Activated T-helper 1 cell treated with anti-CD3 and anti-CD28 coated beads, Interleukin-2, amount 50 U/mL, for 16 hours (primary cell): ENCODE measurements around the gene KCTD1.

Experiments used
- DNase-seq, 2 donors: peaks; one replicate each; pipeline ENCODE4 v3.0.0-alpha.2; 2020; ENCODE audit warnings: low read depth in 1 of 2, low spot score in 1 of 2

Gene KCTD1

DNA sequence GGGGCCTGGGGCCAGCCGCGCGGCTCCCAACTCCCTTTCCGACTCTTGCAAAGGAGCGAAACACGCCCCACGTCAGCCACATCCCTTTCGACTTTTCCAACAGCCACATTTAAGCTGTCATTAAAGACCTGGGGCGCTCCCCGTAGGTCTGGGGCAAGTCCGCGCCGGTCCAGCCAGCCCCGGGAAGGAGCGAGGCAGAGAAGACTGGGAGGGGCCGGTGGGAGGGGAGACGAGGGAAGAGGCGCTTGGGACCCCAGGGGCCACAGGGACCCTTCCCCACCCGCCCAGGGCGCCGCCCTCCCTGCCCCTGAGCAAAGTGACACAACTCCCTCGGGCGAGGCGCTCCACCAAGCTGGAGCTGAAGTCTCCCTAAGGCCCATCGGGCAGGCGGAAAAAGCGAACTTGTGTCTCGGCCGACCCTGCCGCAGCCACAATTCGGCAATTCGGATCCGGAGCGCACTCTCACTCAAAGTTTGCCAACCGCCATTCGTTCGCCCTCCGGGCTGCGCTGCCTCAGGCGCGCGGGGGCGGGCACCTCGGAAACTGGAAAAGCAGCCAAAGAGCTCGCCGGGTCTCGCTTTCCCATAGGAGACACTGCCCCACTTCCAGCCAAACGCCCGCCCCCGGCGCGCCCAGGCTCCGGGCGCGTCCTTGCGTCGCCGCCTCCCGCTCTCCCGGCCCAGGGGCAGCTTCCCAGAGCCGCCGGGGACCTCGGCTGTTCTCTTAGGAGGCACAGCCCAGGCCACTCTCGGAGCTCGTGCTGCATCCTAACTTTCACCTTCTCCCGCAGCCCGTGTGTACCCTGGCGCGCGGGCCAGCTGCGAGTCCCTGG lies 1.1 kb upstream of the KCTD1 start:
- no peak for DNase-seq

DNA sequence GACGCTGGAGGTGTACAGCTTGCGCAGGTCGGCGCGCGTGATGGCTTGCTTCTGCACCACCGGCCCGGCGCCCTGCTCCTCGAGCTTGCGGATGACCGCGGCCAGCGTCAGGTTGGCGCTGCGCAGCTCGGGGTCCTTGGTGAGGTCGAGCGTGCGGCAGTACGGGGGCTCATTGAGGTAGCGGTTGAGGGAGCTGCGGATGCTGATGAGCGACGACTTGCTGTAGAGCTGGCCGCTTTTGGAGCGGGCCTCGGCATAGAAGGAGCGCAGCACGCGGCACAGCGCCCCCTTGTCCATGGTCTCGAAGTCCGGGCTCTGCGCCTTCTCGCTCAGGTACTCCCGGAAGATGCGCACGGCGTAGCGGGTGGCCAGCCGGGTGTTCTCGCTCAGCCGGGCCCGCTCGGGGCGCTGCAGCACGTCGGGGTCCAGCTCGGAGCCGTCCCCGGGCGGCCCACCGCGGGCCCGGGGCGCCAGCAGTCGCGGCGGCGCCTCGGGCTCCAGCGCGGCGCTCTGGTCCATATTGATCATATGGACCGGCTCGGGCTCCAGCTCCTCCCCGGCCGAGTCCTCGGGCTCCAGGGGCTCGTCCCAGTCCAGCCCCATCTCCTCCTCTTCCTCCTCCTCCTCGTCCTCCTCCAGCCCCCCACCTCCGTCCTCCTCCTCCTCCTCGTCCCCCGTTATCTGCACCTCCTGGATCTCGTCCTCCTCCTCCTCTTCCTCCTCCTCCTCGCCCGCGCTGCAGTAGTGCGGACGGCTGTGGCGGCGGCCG lies 523 bp downstream of the KCTD1 start:
- no peak for DNase-seq

DNA sequence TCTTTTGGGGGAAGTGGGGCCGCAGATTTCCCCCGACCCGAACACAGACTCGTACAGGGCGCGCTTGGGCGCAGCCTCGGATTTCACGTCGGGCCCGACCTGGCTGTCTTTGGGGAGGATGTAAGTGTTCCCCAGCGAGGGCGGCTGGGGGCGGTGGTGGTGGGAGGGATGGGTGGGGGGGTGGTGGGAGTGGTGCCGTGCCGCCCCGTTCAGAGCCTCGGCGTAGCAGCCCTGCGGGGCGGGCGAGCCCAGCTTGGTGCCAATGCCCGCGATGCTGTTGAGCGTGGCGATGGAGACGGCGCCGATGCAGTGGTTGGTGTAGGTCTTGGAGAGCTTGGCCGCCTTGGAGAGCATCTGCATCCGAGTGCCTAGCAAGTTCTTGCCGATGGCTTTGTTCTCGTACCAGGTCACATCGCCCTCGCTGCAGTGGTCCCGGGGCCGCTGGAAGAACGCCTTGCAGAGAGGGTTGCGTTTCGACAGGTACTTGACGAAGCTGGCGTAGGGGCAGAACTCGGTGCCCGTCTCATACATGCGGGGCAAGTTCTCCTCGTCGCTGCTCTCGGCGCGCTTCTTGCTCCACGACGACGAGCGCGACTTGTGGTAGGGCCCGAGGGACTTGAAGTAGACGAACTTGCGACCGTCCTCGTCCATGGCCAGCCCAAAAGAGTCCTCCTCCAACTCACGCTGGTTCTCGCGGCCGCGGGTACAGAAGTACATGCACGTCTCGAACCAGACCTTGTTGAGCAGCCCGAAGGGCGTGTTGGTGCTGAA lies 1.3 kb downstream of the KCTD1 start:
- DNase-seq = no peak

DNA sequence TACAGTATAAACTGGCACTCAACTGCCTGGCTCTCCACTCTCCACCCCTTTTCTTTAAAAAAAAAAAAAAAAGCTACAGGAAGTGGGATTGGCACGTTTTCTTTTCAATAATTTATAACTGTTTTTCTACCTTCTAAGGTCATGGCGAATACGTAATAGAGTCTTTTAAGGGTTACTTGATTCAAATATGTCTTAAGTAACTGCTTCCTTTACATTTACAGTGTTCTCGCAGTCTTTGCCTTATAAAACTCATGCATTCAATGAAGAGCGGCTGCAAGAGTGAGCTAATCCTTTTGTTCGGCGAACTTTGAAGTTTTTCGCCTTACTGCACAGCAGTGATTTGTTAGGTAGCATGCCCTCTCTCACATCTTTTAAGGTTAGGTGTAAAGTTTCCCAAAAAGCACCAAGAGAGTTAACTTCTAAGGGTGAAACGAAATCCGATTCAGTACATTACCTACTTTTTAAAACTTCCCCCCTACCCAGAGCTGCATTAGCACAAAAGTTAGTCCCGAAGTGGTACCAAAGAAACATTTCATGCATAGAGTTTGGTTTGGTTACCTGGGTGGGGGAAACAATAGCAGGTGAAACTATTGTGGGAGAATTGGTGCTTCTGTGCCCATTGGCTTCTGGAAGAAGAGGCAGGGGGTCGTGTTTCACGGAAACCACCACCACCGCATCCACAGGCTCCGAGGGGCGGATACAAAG lies 2.0 kb downstream of the KCTD1 start:
- DNase-seq = no peak

DNA sequence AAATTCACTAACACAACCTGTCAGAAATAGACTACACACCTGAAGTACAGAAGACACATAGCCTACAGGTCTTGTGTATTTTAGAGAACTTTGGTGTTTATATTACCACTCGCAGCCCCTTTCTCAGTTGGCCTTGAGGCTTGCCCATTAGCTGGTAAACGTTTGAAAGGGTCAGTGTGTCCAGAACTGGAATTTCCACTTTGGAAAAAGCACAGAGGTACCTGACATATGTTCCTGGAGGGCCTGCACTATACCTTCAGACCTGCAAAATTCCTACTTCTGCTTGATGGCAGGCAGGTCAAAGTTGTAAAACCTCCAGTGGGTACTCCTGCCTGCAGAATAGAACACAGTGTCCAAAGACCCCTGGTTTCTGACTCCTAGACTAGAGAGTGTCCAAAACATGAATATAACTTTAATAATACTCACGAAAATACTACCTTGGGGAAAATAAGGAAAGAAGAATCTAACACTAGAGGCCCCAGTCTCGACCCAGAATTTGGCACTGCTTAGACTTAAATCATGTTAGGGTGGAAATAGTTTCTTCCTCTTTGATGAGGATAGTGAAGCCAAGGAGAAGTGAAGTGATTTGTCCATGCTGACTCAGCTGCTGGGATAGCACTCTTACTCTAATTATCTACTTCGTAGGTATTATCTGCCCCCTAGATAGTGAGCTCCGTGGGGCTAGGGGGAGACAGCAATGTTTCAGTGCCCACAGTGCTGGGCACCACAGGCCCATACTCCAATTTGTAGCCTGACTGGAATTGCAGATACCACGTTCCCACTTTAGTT lies 2.8 kb downstream of the KCTD1 start:
- no peak for DNase-seq

DNA sequence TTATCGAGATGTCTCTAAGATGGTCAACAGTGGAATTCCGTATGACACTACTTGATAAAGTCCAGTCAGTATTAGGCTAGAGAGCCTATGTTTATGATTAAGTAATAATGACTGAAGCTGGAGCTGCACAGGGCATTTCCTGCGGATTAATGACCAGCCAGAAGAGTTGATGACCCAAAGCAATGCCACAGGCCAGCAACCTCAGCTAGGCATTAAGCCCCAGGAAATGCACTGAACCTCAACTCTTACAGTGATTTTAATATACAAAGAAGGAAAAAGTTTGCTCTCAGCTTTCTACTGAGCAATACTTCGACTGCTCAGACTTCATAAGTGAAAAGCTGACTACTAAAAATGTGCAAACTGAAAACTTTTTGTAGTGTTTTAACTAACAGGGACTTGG lies 3.9 kb downstream of the KCTD1 start:
- DNase-seq = no peak

DNA sequence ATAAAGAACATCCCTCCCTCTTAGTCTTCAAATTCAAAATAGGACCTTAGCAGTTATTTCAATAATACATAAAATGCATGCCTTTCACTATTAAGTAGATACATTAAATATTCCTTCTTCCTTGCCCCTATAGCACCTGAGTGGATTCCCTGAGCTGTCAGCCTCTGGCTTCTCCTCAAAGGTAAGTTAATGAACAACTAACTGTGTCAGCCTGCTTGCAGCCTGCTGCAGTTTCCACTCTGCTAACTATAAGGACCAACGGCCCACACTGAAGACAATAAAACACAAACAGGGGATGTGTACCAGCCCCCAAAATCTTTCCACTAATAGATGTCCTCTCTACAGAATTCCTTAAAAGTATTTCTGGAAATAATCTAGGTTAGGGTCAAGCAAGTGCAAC lies 5.0 kb downstream of the KCTD1 start:
- no peak for DNase-seq

DNA sequence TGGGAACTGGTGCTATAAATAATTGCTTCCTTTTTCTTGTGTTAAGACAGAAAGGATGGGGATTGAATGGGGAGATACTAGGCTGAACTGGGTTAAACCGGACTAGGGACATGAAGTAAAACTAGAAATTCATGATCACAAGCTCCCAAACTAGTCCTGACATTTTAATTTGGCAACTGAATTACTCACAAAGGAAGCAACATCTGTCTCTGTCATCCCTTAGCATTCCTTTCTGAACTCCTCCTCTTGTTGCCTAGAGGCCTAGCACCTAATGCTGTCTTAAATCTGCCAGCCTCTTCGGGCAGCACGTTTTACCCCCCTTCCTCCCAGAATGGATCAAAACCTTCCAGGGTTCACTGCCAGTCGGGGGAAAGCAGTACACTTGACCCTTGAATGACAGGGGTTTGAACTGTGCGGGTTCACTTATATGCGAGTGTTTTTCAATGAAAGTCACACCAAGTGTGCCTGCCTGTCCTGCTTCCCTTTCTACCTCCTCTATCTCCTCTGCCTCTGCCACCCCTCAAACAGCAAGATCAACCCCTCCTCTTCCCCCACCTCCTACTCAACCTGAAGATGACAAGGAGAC lies 8.2 kb downstream of the KCTD1 start:
- no peak for DNase-seq

DNA sequence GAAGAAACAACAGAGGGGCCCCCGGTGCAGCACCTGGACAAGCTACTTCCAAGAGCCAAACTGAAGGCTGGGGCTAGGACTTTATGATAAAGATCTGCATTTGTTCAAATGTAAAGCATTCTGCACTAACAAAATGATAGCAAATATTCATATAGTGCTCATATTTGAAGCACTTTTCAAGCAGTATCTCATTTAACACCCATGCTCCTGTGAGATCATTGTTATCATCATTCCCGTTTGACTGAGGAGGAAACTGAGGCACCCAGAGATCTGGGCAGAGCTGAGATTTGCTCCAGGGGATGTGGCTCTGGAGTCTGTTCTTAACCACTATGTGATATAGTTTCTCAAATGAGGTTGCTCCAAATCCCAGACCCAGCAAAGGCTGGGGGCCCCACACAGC lies 9.8 kb downstream of the KCTD1 start:
- no peak for DNase-seq

DNA sequence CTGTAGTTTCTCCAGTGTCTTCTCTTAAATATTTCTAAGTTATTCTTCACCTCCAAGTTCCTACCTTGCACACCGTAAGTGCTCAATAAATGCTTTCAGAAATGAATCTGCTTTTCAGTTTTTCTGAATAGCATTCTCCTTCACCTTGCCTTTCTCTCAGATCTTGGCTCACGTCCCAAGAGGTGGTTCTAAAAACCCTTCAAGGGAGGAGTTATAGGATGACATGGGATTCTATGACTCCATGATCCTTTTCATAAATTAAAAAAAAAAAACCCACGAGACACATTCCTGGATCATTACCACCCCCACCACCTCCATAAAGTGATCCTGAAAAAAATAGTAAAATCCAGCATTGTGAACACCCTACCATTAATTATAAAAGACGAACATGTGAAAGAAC lies 11.7 kb downstream of the KCTD1 start:
- DNase-seq = no peak

DNA sequence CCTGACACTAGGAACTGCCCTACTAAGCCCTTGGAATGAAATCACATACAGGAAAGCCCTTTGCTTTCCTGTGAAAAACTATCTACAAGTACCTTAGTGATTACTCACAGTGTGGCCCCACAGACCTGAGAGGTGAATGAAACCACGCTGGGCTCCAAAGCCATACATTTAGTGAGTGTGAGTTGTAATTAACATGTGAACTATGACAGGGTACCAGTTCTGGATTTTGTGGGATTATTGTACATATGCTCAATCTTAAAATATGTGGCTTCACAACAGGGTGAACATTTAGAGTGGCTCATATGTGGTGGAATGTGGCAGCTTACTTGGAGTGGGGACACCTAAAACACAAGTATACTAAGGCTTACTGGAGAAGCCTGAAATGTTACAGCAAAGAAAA lies 12.3 kb downstream of the KCTD1 start:
- DNase-seq = no peak

DNA sequence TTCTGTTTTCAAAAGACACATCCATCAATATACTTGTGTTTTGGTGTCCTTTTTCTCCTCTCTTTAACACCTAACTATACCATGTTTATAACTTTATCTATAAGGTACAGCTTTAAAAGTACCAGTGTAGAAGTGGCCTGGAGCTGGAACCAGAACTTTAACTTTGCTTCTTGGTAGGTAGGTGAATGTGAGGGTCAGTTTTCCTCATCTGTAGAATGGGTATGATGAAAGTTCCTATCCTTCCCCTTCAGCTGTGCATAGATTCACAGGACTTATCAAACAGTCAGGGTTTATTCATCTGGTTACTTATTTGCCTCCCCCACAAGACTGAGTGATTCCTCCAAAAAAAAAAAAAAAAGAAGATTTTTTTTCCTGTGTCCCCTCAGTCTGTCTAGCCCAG lies 12.7 kb downstream of the KCTD1 start:
- DNase-seq = no peak

DNA sequence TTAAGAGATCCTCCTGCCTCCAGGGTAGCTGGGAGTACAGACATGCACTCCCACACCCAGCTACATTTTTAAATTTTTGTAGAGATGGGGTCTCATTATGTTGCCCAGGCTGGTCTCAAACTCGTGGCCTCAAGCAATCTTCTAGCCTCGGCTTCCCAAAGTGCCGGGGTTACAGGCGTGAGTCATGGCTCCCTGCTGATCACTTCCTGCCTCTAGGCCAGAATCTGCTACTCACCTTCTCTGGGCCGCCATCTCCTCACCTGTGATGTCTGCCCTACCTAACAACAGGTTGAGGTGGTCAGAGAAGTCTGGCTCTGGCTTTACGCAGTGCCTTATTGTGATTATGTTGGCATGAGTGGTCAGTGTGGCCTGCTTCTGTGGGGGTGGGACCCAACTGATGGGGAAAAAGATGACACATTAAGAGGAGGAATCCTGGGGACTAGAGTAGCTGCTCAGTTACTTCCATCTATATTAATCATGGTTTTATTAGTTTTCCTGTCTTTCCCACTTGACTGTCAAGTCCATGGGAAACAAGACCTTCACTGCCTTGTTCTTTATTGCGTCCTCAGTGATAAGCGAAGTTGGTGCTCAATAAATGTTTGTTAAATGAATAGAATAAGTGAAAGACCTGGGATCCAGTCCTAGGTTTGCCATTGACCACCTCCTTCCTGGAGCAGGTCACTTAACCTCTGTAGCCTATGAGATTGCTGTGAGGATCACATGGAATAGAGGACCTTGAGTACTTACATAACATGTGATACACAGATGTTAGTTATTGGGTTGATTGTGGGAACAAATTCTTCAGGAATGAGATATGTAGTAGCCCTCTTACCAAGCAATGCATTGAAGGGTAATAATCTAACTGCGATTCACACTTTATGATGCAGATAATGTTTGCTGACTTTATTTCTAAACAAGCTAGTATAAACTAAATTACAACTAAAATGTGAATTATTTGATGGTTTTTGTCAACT lies 15.7 kb downstream of the KCTD1 start:
- DNase-seq = no peak

DNA sequence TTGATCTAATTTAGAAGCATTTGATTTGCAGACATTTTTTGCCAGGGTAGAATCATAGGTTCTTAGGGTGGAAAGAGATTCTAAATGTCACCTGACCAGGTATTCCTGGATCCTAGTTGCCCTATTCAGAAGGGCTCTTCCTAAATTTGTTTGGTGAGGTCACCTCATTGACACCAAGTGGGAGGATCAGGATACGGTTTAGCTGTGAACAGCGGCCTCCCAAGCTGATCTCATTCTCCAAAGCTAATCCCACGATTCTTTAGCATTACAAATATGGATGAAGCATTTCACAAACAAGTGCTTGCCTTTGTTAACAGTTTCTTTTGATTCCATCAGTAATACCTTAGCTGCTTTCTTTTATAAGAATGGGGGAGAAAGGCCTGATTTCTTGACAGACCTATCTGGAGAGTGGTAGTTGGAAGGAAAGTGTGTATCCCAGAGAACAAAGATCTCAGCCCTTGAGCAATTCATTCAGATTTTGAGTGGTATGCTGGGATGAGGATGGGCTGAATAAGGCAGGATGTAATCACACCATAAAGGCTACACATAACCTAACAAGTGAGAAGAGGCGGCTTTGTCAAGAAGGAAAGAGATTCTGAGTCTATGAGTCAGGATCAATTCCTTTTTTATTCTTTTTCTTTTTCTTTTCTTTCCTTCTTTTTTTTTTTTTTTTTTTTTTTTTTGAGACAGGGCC lies 16.6 kb downstream of the KCTD1 start:
- DNase-seq = no peak

DNA sequence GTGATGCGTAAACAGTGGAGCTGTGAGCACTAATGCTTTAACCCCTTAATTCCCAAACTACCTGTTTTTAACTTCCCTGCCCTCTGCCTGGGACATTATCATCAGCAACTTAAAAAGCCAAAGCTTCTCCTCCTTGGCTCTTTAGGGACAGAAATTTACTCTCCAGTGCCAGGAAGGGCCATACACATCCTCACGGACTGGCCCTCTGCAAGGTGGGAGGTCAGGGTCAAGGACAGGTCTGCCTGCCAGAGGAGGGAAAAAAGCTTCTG lies 21.5 kb downstream of the KCTD1 start:
- DNase-seq = no peak

DNA sequence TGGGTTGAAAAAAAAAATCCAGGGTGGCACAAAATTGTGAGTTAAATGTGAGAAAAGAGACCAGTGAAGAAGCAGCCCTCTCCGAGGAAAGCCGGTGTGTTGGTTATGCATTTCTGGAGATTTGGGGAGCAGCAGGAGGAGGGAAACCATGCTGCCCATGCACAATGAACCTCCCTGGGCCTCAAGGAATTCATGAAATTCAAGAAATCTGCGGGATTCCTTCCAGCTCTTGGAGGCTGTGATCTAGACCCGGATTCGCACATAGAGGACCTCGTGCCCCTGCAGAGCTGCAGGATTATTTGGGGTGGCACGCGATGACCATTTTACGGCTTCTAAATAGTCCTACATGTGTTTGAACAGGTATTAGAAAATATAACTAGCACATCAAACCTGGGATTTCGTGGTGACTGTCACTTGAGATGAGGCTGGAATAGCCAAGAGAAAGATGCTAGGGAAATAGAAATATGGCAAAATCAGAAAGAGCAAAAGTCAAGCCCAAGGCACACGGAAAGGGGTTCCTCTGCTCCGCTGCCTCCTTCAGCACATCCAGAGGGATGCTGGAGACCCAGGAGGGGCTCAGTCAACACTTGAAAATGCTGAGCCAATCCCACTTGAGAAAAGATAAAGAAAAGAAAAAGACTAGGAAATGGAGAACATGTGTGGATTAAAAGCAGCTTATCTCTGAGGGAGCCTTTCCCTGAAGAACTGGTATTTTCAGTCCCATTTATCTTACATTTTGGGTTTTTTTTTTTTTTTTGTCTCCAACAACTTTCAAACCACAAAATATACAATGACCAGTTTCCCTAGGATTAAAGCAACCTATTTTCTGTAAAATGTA lies 22.0 kb downstream of the KCTD1 start:
- DNase-seq = no peak

DNA sequence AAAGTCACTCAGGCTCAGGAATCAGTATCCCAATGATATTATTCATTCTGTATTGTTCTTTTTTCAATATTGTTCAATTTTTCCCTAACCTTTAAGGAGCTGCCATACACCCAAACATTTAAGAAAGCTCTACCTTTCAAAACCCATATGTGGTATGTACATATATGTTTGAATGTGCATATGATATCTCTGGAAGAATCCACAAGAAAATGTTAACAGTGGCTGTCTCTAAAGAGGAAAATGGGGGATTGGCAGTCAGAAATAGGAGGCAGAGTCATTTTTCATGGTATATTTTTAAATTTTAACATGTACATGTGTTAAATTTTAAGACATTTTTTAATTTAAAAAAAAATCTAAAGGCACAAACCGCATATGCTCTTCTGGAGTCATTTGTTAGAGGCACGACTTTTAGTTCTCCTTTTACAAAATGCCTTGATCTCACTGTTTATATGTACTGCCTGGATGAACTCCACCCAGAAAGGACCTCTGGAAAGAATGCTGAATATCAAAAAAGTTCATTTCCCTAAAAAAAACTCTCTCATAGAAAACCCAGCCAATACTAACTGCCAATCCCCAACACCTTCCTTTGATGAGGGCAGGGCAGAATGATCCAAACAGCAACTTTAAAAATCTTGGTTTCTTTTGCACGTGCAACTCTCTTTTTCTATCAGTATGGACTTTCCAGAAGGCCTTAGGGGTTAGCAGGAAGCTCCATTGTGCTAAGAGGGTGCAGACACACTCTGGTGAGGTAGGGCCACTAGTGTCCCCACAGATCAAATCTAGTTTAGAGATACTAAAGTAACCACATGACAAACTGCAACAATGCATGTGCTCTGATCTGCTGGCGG lies 23.6 kb downstream of the KCTD1 start:
- no peak for DNase-seq
